HG03442 (cell line): ENCODE measurements around the gene DGCR2.
"Not testable (repeated sequence)": the region's sequence is repeated elsewhere in the genome, so short reads cannot be mapped to it uniquely, and the experiment has no call there.

Experiments
- ATAC-seq: cut with Tn5 transposase; IDR thresholded peaks from one replicate; pipeline ENCODE4 v1.9.1; 2021; ENCODE audit warnings: mild to moderate bottlenecking, moderate library complexity; ENCODE audit not compliant: unreplicated experiment

The DGCR2 gene, protein sequence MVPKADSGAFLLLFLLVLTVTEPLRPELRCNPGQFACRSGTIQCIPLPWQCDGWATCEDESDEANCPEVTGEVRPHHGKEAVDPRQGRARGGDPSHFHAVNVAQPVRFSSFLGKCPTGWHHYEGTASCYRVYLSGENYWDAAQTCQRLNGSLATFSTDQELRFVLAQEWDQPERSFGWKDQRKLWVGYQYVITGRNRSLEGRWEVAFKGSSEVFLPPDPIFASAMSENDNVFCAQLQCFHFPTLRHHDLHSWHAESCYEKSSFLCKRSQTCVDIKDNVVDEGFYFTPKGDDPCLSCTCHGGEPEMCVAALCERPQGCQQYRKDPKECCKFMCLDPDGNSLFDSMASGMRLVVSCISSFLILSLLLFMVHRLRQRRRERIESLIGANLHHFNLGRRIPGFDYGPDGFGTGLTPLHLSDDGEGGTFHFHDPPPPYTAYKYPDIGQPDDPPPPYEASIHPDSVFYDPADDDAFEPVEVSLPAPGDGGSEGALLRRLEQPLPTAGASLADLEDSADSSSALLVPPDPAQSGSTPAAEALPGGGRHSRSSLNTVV

GRCh38 chr22:19122143-19122751, at the start of gene DGCR2:
DGCR2 (minus strand) TSS chr22:19122412; CDS start chr22:19122206, 206 bp downstream.
- ATAC-seq, result peak; percentile 75

DNA sequence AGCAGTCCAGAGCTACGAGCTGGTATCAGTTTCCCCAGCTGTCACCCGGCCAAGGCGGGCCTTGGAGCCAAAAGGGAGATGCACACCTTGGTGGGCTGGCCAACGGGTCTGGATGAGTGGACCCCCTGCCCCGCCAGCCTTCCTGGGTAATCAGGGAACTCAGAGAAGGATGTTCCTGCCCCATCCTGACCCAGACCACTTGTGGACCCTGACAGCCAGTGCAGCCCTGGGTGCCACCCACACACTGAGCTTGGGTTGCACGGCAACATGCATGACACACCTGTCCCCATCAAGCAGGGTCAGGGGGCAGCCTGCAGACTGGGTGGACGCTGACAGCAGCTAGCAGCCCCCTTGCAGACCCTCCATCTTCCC, 47.7 kb upstream of the DGCR2 start:
- no peak for ATAC-seq

DNA sequence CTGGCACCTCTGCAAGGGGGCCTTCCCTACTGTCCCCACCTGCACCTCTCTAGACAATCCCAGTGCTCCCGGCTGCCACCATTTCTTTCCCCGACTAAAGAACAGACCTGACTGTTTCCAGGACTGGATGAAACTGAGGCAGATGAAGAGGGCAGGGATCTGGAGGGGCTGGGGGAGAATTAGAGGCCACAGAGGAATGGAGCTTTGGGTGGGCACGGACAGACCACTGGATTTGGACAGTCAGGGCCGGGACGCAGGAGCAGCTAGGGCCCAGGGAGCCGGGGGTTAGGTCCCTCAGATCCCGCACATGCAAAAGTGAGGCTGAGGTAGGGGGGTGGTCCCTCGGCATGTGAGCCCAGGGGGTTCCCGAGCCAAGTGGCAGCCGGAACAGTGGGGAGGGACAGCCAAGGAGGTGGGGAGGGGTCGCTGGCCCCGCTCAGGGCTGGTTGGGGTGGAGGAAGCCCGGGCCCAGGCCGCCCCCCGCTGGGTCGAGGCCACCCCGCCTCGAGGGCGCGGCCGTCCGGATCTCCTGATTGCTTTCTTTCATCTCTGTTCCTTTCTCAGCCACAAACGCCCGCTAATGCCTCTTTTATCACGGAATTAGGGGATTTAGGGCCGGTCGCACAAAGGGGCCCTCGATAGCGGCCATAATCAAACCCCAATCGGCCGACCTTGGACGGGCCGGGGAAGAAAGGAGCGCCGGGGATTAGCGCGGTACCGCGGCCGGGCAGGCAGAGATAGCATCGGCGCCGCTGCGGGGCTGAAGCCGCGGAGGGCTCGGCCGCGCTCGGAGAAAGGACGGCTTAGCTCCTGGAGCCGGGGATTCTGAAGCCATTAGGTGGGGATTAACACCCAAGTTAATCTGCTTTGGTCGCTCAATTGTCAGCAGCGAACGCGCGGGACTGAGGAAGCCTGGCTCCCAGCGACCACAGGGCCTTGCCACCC, 47.1 kb upstream of the DGCR2 start:
- ATAC-seq, result no peak

GRCh38 chr22:19168088-19168890, 46.1 kb upstream of the DGCR2 start:
- ATAC-seq, result no peak

DNA sequence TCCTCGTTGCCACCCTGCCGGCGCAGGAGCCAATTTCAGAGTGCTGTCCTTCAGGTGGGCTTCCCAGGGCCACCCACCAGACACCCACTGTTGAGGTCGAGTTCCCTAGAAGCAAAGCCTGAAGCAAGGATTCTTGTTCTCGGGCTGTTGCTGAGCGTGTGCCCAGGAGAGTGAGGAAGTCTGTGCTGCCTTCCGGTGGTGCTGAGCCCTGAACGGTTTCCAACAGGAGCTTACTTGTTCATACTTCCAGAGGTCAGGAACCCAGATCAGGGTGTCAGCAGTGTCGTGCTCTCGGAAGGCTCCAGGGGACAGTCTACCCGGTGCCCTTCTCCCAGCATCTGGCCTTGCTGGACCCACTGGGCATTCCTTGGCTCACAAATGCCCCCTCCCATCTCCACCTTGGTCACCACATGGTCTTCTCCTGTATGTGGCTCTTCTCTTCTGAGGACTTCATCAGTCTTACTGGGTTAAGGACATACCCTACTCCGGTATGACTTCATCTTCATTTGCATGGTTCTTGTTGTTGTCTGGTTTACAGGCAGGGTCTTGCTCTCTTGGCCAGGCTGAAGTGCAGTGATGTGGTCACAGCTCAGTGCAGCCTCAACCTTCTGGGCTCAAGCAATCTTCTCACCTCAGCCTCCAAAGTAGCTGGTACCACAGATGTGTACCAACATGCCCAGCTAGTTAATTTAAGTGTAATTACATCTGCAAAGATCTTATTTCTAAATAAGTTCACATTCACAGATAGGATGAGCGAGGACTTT, 45.1 kb upstream of the DGCR2 start:
- no peak for ATAC-seq

- no peak for ATAC-seq
Measured at GRCh38 chr22:19166421-19166820, 44.2 kb upstream of the DGCR2 start.

DNA sequence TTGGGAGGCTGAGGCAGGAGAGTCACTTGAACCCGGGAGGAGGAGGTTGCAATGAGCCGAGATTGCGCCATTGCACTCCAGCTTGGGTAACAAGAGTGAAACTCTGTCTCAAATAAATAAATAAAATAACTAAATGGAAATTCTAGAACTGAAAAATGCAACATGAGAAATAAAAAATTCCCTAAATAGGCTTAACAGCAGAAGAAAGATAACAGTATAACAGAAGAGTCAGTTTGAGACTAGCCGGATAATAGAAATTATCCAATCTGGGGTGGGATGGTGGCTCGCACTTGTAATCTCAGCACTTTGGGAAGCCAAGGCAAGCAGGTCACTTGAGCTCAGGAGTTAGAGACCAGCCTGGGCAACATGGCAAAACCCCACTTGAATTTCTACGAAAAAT, 42.2 kb upstream of the DGCR2 start:
- ATAC-seq, result no peak

DNA sequence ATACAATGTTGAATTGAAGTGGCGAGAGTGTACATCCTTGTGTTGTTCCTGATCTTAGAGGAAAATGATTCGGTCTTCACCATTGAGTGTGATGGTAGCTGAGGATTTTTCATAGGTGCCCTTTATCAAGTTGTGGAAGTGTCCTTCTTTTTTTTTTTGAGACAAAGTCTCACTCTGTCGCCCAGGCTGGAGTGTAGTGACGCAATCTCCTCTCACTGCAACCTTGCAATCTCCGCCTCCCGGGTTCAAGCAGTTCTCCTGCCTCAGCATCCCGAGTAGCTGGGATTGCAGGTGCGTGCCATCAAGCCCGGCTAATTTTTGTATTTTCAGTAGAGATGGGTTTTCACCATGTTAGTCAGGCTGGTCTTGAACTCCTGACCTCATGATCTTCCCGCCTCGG, 36.4 kb upstream of the DGCR2 start:
- ATAC-seq, result not testable (repeated sequence)

- not testable (repeated sequence) for ATAC-seq
Measured at GRCh38 chr22:19156109-19156508, 33.9 kb upstream of the DGCR2 start.

GRCh38 chr22:19152942-19153883, 31.0 kb upstream of the DGCR2 start:
- ATAC-seq, result no peak

DNA sequence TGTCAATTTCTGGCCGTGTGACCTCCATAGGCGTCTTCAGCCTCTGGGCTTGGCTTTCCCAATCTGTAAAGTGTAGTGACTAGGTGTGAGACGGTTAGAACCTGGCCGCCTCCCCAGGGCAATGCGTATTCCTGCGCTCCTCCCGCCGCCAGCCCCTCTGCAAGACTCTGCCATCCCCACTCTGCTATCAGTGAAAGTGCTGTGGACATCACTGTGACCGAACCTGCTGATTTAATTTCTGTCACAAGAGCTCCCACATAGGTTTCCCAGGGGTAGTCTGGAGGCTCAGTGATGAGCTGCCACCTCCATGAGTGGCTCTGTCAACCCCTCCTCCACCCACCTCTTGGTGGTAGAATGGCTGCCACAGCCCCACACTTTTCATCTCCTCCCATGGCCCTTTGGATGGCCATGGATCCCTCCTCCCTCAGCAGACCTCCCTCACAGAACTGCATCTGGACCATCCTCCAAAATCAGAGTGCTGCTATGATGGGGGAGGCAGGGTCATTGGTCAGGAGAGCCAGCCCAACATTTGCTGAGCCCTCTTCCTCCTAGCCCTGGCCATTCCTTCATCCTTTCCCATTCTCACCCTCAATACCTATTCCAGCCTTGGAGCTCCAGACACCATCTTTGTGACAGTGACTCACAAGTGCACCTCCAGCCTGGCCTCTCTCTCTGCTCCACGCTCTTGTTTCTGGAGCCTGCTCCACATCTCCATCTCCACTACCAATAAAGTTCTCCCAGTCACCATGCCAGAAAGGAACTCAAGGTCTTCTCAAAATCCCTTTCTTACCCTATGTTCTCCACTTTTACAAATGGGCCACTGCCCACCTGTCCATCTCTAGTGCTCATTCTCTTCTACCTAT, 29.3 kb upstream of the DGCR2 start:
- no peak for ATAC-seq

DNA sequence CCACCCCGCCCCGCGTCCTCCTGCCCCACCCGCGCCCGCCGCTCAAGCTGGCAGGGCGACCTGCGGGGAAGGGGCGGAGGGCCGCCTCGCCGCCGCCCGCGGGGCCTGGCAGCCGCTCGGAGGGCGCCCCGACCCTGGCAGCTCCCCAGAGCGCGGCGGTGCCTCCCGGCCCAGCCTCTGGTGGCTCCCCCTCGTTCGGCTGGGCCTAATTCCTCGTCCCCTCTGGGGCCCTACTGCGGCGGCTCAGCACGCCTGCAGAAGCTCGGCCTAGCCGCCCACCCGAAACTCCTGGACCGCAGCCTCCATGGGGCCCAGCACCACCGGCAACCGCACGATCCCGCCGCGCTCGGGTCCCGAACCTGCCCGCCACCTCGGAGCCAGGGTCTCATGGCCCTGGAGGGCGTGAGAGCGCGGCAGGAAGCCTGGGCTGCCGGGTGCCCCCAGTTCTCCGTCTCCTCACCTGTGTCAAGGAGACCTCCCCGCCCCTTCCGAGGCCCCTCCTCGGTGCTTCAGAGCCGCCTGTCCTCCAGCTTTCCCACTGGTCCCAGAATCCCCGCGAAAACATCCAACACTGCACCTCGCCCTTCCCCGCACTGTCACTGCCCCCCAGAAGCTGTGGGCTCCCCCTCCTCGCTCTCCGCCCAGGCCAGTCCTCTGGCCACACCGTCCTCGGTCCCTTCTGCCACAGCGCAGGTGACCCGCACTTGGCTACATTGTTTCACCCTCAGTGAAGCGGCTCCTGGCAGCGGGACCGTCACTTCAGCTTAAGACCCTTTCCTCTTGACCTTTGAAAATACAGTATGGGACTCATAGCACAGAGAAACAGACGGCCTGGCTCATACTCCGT, 28.5 kb upstream of the DGCR2 start:
- ATAC-seq, result no peak

GRCh38 chr22:19149991-19150390, 27.8 kb upstream of the DGCR2 start, which contains the start of gene GSC2:
GSC2 (minus strand) TSS chr22:19150292; CDS start chr22:19150283, 9 bp downstream.
- no peak for ATAC-seq

DNA sequence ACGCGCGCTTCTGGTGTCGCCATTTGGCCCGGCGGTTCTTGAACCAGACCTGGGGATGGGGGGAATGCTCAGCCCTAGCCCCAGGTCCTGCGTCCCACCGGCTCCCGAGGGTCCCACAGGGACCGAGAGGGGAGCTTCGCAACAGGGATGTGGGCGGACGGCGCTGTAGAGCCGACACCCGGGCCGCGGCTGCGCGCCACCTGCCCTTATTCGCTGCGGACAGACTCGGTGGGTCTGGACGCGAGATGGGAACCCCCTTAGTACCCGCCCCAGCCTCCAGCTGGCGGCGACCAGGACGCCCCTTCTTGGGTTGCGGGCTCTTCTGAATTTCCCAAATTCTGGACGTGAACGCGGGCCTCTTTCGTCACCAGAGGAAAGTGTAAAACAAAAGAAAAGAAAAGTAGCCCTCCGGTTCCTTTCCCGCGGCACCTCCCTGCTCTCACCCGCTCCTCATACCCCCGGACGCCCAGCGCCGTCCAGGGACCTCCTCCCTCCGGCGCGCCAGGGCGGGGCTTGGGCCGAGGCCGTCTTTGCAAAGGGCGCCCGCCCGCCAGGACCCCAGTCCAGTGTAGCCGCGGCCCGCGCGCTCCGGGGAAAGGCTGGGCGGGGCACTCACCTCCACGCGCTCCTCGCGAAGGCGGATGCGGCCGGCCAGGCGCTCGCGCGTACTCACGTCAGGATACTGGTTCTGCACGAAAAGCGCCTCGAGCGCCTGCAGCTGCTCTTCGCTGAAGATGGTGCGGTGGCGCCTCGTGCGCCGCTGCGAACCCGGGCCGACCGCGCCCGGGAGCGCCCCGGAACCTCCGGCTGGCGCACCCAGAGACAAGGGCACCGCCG, 27.1 kb upstream of the DGCR2 start:
- no peak for ATAC-seq

- ATAC-seq, result no peak
Measured at GRCh38 chr22:19148417-19149046, 26.3 kb upstream of the DGCR2 start.
